Mesothelial cell of epicardium (in vitro differentiated cells): Measurements from ENCODE around the gene FAM124A. TPM values are rescaled to one million over a fixed set of nuclear protein-coding genes. Genes with fewer than 3 reads are reported as not detected.

Experiments used
- DNase-seq, 2 experiments: peaks; one replicate each; pipeline ENCODE4 v3.0.0; 2021; ENCODE audit warnings: low spot score in 2 of 2; ENCODE audit not compliant: unreplicated experiment in 2 of 2
- H3K27ac Mint-ChIP-seq: 2 replicates; pipeline ENCODE4 v1.8.0; 2021; ENCODE audit warnings: mixed read lengths
- H3K27me3 Mint-ChIP-seq: 2 replicates; pipeline ENCODE4 v1.8.0; 2021; ENCODE audit warnings: low read depth, mixed read lengths
- H3K36me3 Mint-ChIP-seq: 2 replicates; pipeline ENCODE4 v1.8.0; 2021; ENCODE audit warnings: mixed read lengths
- H3K4me1 Mint-ChIP-seq: 2 replicates; pipeline ENCODE4 v1.8.0; 2021; ENCODE audit warnings: mixed read lengths
- H3K4me3 Mint-ChIP-seq: 2 replicates; pipeline ENCODE4 v1.8.0; 2021; ENCODE audit warnings: mild to moderate bottlenecking, moderate library complexity, mixed read lengths
- H3K9me3 Mint-ChIP-seq: 2 replicates; pipeline ENCODE4 v1.8.0; 2021; ENCODE audit warnings: mixed read lengths
- CTCF ChIP-seq: fragments of 200-600 bp; sonication (generic); IDR thresholded peaks from one replicate; pipeline ENCODE4 v1.5.0; 2021; ENCODE audit warnings: antibody characterized with exemption; ENCODE audit not compliant: unreplicated experiment
- total RNA-seq: library from RNA; stranded (reverse); gene quantifications from 3 replicates; pipeline ENCODE4 v1.2.1, GENCODE V29; 2021

The FAM124A gene
- total RNA-seq, 1 donor from 2014 or later: 0.78 TPM

GRCh38 chr13:51332566-51333361 lies 110.6 kb downstream of the FAM124A start:
- Mint-ChIP-seq H3K9me3 (no peaks in the 10 kb centered on the region), H3K27me3 (no peaks in the 10 kb centered on the region), H3K4me3 (no peak overlapping the region), H3K36me3 (no peaks in the 10 kb centered on the region), H3K4me1 (no peaks in the 10 kb centered on the region), H3K27ac (no peak overlapping the region)
- no peak for TF ChIP-seq CTCF
- no peak for DNase-seq

- TF ChIP-seq CTCF: no peak
- no peaks in the 10 kb centered on the region for H3K36me3 Mint-ChIP-seq
- no peak for DNase-seq
- no peak overlapping the region for H3K4me3 Mint-ChIP-seq
- H3K9me3 Mint-ChIP-seq: no peaks in the 10 kb centered on the region
- H3K27me3 Mint-ChIP-seq: no peaks in the 10 kb centered on the region
- H3K4me1 Mint-ChIP-seq: no peaks in the 10 kb centered on the region
- H3K27ac Mint-ChIP-seq: no peak overlapping the region
Observed at GRCh38 chr13:51333421-51333820, 111.2 kb downstream of the FAM124A start.

- Mint-ChIP-seq H3K9me3 (no peaks in the 10 kb centered on the region), H3K27me3 (no peaks in the 10 kb centered on the region), H3K4me1 (no peaks in the 10 kb centered on the region), H3K36me3 (no peaks in the 10 kb centered on the region), H3K4me3 (no peak overlapping the region), H3K27ac (no peak overlapping the region)
- DNase-seq: no peak
- TF ChIP-seq CTCF: no peak
Observed at GRCh38 chr13:51333826-51334225, 111.6 kb downstream of the FAM124A start.

Other genes with a start within 250 kb of the FAM124A start
- not detected in 3 replicates for gene C13orf42, start 111.1 kb upstream of the FAM124A start, total RNA-seq
- 0.22 to 0.31 TPM in 2 of 3 replicates, not detected in the other for gene SERPINE3, start 117.3 kb downstream of the FAM124A start, total RNA-seq
- 38.1 to 39.6 TPM (median 38.7 TPM) in 3 replicates for gene INTS6, start 230.6 kb downstream of the FAM124A start, total RNA-seq